ENCODE measurements around the gene ITGB4.
"Not testable (repeated sequence)": the region's sequence is repeated elsewhere in the genome, so short reads cannot be mapped to it uniquely, and the experiment has no call there.

The ITGB4 gene

GRCh38 chr17:75754378-75755204, 33.3 kb downstream of the ITGB4 start:
- no peak for FAIRE-seq

GRCh38 chr17:75755205-75755901, 34.1 kb downstream of the ITGB4 start:
- no peak for FAIRE-seq

- FAIRE-seq, result no peak
These were observed 34.7 kb downstream of the ITGB4 start for GRCh38 chr17:75755990-75756389.

GRCh38 chr17:75756451-75757085, 35.3 kb downstream of the ITGB4 start:
- FAIRE-seq, result no peak

- FAIRE-seq, result no peak
These were observed 35.9 kb downstream of the ITGB4 start for GRCh38 chr17:75757086-75757681.

- no peak for FAIRE-seq
These were observed 37.1 kb downstream of the ITGB4 start for GRCh38 chr17:75758131-75758905.

GRCh38 chr17:75759457-75759856, 38.2 kb downstream of the ITGB4 start:
- no peak for FAIRE-seq

GRCh38 chr17:75759978-75760640, 38.9 kb downstream of the ITGB4 start:
- not testable (repeated sequence) for FAIRE-seq

GRCh38 chr17:75762513-75763268, 41.4 kb downstream of the ITGB4 start:
- FAIRE-seq, result no peak

GRCh38 chr17:75763269-75763607, 42.0 kb downstream of the ITGB4 start:
- no peak for FAIRE-seq

- FAIRE-seq, result no peak
These were observed 42.6 kb downstream of the ITGB4 start for GRCh38 chr17:75763613-75764416.

- FAIRE-seq, result no peak
These were observed 43.1 kb downstream of the ITGB4 start for GRCh38 chr17:75764417-75764710.

- FAIRE-seq, result no peak
These were observed 43.6 kb downstream of the ITGB4 start, which contains the start of gene GALK1 for GRCh38 chr17:75764711-75765421. GALK1 (minus strand) TSS chr17:75765192; CDS start chr17:75765136, 56 bp downstream.

GRCh38 chr17:75765981-75766380, 44.7 kb downstream of the ITGB4 start:
- FAIRE-seq, result no peak

GRCh38 chr17:75767881-75768280, 46.6 kb downstream of the ITGB4 start:
- no peak for FAIRE-seq

- no peak for FAIRE-seq
These were observed 48.3 kb downstream of the ITGB4 start for GRCh38 chr17:75769536-75769935.

GRCh38 chr17:75771334-75772281, 50.3 kb downstream of the ITGB4 start:
- FAIRE-seq, result no peak

GRCh38 chr17:75773121-75773807, 52.0 kb downstream of the ITGB4 start:
- no peak for FAIRE-seq
